Measurements from ENCODE around the gene EXOC3. TPM values are rescaled to one million over a fixed set of nuclear protein-coding genes. Genes with fewer than 3 reads are reported as not detected.

EXOC3 gene
- total RNA-seq, 2 experiments from 2014 or later, result 62.2 to 62.3 TPM

DNA sequence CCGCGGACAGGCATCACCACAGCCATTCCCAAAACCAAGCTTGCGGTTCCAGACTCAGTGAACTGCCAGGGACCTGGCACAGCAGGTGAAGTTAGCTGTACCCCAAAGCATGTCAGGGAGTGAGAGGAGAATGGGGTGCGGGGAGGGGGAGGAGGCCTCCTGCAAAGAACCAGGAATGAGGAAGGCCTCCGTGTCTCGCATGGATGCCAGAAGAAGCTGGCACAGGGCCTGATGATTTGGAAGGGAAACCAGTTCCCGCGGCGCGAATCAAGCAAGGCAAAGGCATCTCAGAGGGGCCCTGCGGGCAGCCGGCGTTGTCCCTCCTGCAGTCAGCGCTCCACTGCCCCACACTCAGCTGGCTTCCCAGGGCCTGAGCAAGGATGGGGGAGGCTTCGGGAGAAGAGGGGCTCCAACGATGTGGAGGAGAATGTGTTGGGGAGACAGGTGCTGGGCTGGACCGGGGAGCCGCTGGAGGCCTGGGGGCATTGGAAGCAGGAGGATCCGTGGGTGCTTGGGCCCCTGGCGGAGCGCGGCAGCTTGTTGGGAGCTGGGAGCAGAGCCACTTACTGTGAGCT lies 66.7 kb downstream of the EXOC3 start:
- Mint-ChIP-seq H3K36me3 (ENCODE audit: low read depth) (no peaks in the 10 kb centered on the region), H3K27me3 (ENCODE audit: low read depth) (peaks cover 5% of the 10 kb centered on the region), H3K4me3 (no peak overlapping the region), H3K27ac (no peak overlapping the region), H3K4me1 (ENCODE audit: low read depth) (no peaks in the 10 kb centered on the region), H3K9me3 (ENCODE audit: insufficient read depth) (no peaks in the 10 kb centered on the region)
- POLR2A ChIA-PET, result no interaction called here
- DNase-seq, result no peak
- no peak for ATAC-seq
- CTCF ChIA-PET, result no interaction called here

- no peaks in the 10 kb centered on the region for H3K36me3 Mint-ChIP-seq (ENCODE audit: low read depth)
Observed at GRCh38 chr5:510521-510920, 67.5 kb downstream of the EXOC3 start.

DNA sequence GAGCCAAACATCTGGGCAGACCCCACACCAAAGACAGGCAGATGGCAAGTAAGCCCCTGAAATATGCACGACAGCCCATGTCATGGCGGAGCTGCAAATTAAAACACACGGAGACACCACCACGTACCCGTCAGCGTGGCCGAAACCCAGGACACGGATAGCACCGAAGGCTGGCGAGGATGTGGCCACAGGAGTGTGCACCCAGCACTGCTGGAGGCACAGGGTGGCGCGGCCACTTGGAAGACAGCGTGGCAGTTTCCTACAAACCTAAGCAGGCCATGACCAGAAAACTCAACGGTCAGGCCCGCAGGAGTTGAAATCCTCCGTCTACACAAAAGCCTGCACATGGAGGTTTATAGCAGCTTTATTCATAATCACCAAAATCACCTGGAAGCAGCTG lies 68.5 kb downstream of the EXOC3 start:
- Mint-ChIP-seq H3K4me3 (no peak overlapping the region), H3K27me3 (ENCODE audit: low read depth) (peaks cover 12% of the 10 kb centered on the region), H3K27ac (no peak overlapping the region), H3K9me3 (ENCODE audit: insufficient read depth) (no peaks in the 10 kb centered on the region), H3K36me3 (ENCODE audit: low read depth) (no peaks in the 10 kb centered on the region), H3K4me1 (ENCODE audit: low read depth) (no peaks in the 10 kb centered on the region)
- DNase-seq, result no peak
- ChIA-PET POLR2A (no interaction called here), CTCF (no interaction called here)
- no peak for ATAC-seq

More at GRCh38 chr5:510521-510920, 67.5 kb downstream of the EXOC3 start:
- H3K27me3 Mint-ChIP-seq (ENCODE audit: low read depth), result peaks cover 10% of the 10 kb centered on the region
- POLR2A ChIA-PET, result no interaction called here
- no peaks in the 10 kb centered on the region for H3K4me1 Mint-ChIP-seq (ENCODE audit: low read depth)
- CTCF ChIA-PET, result no interaction called here
- no peak overlapping the region for H3K4me3 Mint-ChIP-seq
- H3K9me3 Mint-ChIP-seq (ENCODE audit: insufficient read depth), result no peaks in the 10 kb centered on the region
- H3K27ac Mint-ChIP-seq, result no peak overlapping the region
- ATAC-seq (no peak), DNase-seq (no peak)

- H3K4me3 Mint-ChIP-seq, result no peak overlapping the region
- CTCF ChIA-PET, result no interaction called here
- no peaks in the 10 kb centered on the region for H3K9me3 Mint-ChIP-seq (ENCODE audit: insufficient read depth)
- peaks cover 24% of the 10 kb centered on the region for H3K27me3 Mint-ChIP-seq (ENCODE audit: low read depth)
- no peak overlapping the region for H3K27ac Mint-ChIP-seq
- POLR2A ChIA-PET, result interaction anchor here (0.9 kb wide), 1 partner anchor 40 kb away, joined by 3 read pairs; no protein-coding TSS in a partner anchor
- H3K4me1 Mint-ChIP-seq (ENCODE audit: low read depth), result no peaks in the 10 kb centered on the region
- no peak for ATAC-seq
- DNase-seq, result no peak
- H3K36me3 Mint-ChIP-seq (ENCODE audit: low read depth), result no peaks in the 10 kb centered on the region
Observed at GRCh38 chr5:513216-514100, 70.5 kb downstream of the EXOC3 start.

DNA sequence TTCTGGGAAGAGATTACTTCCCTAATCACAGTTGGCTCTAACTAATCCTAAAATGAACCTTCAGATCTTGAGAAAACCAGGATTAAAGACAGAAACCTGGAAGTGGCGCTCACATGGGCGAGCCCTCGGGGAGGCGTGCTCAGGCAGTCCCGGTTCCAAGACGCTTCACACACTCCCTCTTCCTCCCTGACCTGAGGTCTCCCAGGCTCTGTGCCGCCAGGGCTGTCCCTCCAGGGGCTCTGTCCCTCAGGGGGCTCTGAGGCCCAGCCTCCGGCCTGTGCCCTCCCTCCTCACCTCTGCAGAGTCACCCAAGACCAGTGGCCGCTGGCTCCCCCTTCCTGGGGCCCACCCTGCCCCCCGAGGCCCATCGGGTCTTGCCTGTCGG lies 71.1 kb downstream of the EXOC3 start:
- Mint-ChIP-seq H3K4me3 (no peak overlapping the region), H3K9me3 (ENCODE audit: insufficient read depth) (no peaks in the 10 kb centered on the region), H3K27ac (no peak overlapping the region), H3K4me1 (ENCODE audit: low read depth) (no peaks in the 10 kb centered on the region), H3K27me3 (ENCODE audit: low read depth) (peaks cover 24% of the 10 kb centered on the region), H3K36me3 (ENCODE audit: low read depth) (no peaks in the 10 kb centered on the region)
- POLR2A ChIA-PET, result no interaction called here
- ATAC-seq (no peak), DNase-seq (no peak)
- CTCF ChIA-PET, result no interaction called here

- CTCF ChIA-PET, result no interaction called here
- Mint-ChIP-seq H3K36me3 (ENCODE audit: low read depth) (no peaks in the 10 kb centered on the region), H3K4me1 (ENCODE audit: low read depth) (no peaks in the 10 kb centered on the region), H3K9me3 (ENCODE audit: insufficient read depth) (no peaks in the 10 kb centered on the region), H3K27ac (no peak overlapping the region), H3K4me3 (no peak overlapping the region), H3K27me3 (ENCODE audit: low read depth) (peaks cover 24% of the 10 kb centered on the region)
- POLR2A ChIA-PET, result no interaction called here
- ATAC-seq, result no peak
- no peak for DNase-seq
Observed at GRCh38 chr5:514673-515072, 71.7 kb downstream of the EXOC3 start.

GRCh38 chr5:515273-515836 lies 72.4 kb downstream of the EXOC3 start:
- ChIA-PET CTCF (no interaction called here), POLR2A (no interaction called here)
- Mint-ChIP-seq H3K4me3 (no peak overlapping the region), H3K27ac (no peak overlapping the region), H3K4me1 (ENCODE audit: low read depth) (no peaks in the 10 kb centered on the region), H3K9me3 (ENCODE audit: insufficient read depth) (no peaks in the 10 kb centered on the region), H3K27me3 (ENCODE audit: low read depth) (peaks cover 24% of the 10 kb centered on the region), H3K36me3 (ENCODE audit: low read depth) (no peaks in the 10 kb centered on the region)
- no peak for DNase-seq
- ATAC-seq, result no peak

- ATAC-seq (no peak), DNase-seq (no peak)
- ChIA-PET CTCF (no interaction called here), POLR2A (no interaction called here)
- no peak overlapping the region for H3K4me3 Mint-ChIP-seq
- H3K27ac Mint-ChIP-seq, result no peak overlapping the region
- no peaks in the 10 kb centered on the region for H3K4me1 Mint-ChIP-seq (ENCODE audit: low read depth)
- H3K36me3 Mint-ChIP-seq (ENCODE audit: low read depth), result no peaks in the 10 kb centered on the region
- H3K27me3 Mint-ChIP-seq (ENCODE audit: low read depth), result peaks cover 22% of the 10 kb centered on the region
- no peaks in the 10 kb centered on the region for H3K9me3 Mint-ChIP-seq (ENCODE audit: insufficient read depth)
Observed at GRCh38 chr5:516338-516925, 73.5 kb downstream of the EXOC3 start.

Other genes starting within 250 kb of the EXOC3 start
- gene CCDC127, start 225.0 kb upstream of the EXOC3 start, total RNA-seq, result 1 to 10 TPM; 5.3 to 6.8 TPM
- gene SDHA, start 224.9 kb upstream of the EXOC3 start, total RNA-seq, result 100 to 1,000 TPM; 145 to 152 TPM
- 100 to 1,000 TPM in 1 of 2 experiments, 10 to 100 TPM in 1; 96.1 to 101 TPM for gene PDCD6, start 171.5 kb upstream of the EXOC3 start, total RNA-seq
- 10 to 100 TPM; 56.1 to 57.2 TPM for gene AHRR, start 121.5 kb upstream of the EXOC3 start, total RNA-seq
- gene SLC9A3, start 81.3 kb downstream of the EXOC3 start, total RNA-seq, result 1 to 10 TPM; 1.6 to 1.9 TPM
- gene CEP72, start 169.2 kb downstream of the EXOC3 start, total RNA-seq, result 10 to 100 TPM; 34.4 to 38.6 TPM

All from activated CD8-positive, alpha-beta T cell treated with anti-CD3 and anti-CD28 coated beads, Interleukin-2, amount 10 ng/mL, durations not matched to agents 7 days and 5 days (primary cell).